GM12872 (cell line): ENCODE measurements around the gene DNAI4.

Experiments used
- TF ChIP-seq, protein P1 (sequence below): IDR thresholded peaks from 3 replicates; pipeline ENCODE4 v1.5.1; 2011; ENCODE audit warnings: low read depth, mild to moderate bottlenecking, low read length, moderate library complexity; ENCODE audit not compliant: insufficient read depth

DNAI4 gene

DNA sequence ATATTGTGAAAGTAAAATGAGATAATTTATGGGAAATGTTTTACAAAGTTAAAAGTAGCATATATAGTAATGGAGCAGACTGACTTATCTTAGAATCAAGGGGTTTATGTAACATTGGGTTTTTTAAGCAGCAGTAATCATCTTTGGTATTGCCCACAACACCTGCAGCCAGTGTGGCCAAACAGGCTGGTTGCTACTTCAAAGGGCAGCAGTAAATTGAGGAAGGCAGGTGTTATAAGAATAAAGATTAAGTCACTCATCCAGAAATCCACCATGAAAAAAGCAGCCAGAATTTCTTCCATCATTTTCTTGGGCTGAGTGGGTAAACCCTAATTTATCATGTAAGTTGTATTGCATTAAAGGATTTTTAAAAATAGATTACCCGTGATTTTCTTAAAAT, 155.7 kb downstream of the DNAI4 start:
- TF ChIP-seq, protein P1, sequence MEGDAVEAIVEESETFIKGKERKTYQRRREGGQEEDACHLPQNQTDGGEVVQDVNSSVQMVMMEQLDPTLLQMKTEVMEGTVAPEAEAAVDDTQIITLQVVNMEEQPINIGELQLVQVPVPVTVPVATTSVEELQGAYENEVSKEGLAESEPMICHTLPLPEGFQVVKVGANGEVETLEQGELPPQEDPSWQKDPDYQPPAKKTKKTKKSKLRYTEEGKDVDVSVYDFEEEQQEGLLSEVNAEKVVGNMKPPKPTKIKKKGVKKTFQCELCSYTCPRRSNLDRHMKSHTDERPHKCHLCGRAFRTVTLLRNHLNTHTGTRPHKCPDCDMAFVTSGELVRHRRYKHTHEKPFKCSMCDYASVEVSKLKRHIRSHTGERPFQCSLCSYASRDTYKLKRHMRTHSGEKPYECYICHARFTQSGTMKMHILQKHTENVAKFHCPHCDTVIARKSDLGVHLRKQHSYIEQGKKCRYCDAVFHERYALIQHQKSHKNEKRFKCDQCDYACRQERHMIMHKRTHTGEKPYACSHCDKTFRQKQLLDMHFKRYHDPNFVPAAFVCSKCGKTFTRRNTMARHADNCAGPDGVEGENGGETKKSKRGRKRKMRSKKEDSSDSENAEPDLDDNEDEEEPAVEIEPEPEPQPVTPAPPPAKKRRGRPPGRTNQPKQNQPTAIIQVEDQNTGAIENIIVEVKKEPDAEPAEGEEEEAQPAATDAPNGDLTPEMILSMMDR, result no peak

DNA sequence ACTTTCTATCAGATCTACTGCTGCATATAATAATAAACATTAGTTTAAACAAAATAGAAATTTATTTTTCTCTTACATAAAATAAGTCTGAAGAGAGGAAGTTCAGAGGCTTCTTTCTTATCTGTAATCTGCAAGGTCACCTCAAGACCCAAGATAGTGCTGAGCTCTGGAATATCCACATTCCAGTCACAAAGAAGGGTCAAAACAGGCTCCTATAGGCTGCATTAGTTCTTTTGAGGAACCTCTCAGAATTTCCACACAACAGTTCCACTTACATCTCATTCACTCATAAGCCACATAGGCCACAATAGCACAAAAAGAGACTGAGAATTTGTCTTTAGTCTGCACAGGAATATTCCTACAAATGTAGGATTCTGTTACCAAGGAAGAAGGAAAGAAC, 157.0 kb downstream of the DNAI4 start:
- TF ChIP-seq, protein P1, result no peak

DNA sequence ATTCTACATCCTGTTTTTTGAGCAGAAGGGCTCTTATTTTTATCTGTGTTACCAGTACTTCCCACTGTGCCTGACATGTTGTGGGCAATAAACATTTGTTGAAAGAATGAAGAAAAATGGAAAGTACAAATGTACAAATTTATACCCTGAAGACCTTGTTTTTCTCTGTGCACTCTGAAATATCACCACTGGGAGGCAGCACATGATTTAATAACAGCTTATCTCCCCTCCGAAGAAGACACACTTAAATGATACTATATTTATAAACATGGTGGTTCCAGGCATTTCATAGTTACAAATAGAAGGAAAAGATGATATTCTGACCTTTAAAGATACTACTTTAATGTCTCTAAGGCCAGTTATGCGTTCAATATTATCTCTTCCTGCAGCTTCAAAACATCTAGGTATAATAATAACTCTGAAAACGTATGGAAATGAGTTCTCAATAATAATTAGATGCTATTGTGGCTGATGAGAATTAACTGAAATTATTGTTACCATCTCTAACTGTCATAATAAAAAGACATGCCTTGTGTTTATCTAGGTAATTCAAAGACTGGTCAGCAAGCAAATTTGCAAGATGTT, 159.6 kb downstream of the DNAI4 start:
- TF ChIP-seq, protein P1, result peak; percentile 58
